ENCODE results near the gene MMS19. TPM values are rescaled to one million over a fixed set of nuclear protein-coding genes. Genes with fewer than 3 reads are reported as not detected.
A peak's percentile ranks its signal among the peaks of the same experiment; 100 is the strongest.
"Not testable (repeated sequence)": the region's sequence is repeated elsewhere in the genome, so short reads cannot be mapped to it uniquely, and the experiment has no call there.

MMS19 gene
- total RNA-seq, 1 donor from 2014 or later = 92.6 TPM

DNA sequence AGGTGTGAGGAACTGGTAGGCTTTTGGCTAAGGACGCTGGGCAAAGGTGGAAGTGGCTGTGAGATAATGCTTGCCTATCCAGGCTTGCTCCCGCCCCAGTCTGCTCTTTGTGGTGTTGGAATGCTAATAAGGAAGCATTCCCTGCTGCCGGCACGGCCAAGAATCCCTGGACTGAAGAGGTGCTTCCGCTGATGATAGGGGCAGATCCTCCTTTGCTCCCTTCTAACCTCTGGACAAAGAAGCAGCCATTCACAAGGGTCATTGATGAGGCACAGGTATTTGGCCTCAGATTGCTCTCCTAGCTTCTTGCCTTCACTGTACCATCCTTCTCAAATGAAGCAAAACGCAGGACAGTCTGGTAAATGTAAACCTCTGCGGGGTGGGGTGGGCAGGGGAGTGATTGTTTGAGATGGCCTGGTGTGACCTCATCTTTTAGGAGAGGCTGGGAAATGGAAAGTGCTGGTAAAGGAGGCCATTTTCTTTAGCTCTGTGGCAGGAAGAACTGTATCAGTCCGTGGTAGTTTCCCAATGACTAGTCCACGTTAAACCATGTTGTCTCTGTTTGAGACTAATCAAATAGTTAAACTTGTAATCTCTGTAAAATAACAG, 70.5 kb downstream of the MMS19 start:
- H3K27me3 ChIP-seq = no peaks in the 10 kb centered on the region
- H3K4me3 ChIP-seq = peak overlapping the region; percentile 64 to 72
- intact Hi-C loops (cut with DNase I) = no loop called here
- peaks cover 34% of the 10 kb centered on the region for H3K4me1 ChIP-seq
- peak overlapping the region; percentile 83 for H3K27ac ChIP-seq
- TF ChIP-seq POLR2AphosphoS5 (IDR thresholded peaks at IDR 0.05; ENCODE audit: insufficient read depth in 1 of 2, low read depth in 1 of 2) (no peak), CTCF (IDR thresholded peaks at IDR 0.05) (no peak), POLR2A (IDR thresholded peaks at IDR 0.05) (no peak)
- no peaks in the 10 kb centered on the region for H3K9me3 ChIP-seq
- DNase-seq (ENCODE audit: extremely low spot score in 2 of 2) = no peak
- peaks cover 0 to 23% of the 10 kb centered on the region in 2 donors for H3K36me3 ChIP-seq

- DNase-seq (ENCODE audit: extremely low spot score in 2 of 2) = no peak
- H3K36me3 ChIP-seq = peaks cover 0 to 19% of the 10 kb centered on the region in 2 donors
- peak overlapping the region; percentile 83 for H3K27ac ChIP-seq
- no peak for TF ChIP-seq POLR2AphosphoS5 (IDR thresholded peaks at IDR 0.05; ENCODE audit: insufficient read depth in 1 of 2, low read depth in 1 of 2)
- TF ChIP-seq POLR2A (IDR thresholded peaks at IDR 0.05) = no peak
- no peak for TF ChIP-seq CTCF (IDR thresholded peaks at IDR 0.05)
- intact Hi-C loops (cut with DNase I) = no loop called here
- H3K4me1 ChIP-seq = peaks cover 34% of the 10 kb centered on the region
- peak overlapping the region; percentile 64 to 72 for H3K4me3 ChIP-seq
- H3K9me3 ChIP-seq = no peaks in the 10 kb centered on the region
- H3K27me3 ChIP-seq = no peaks in the 10 kb centered on the region
Measured at GRCh38 chr10:97426776-97427570, 71.2 kb downstream of the MMS19 start.

DNA sequence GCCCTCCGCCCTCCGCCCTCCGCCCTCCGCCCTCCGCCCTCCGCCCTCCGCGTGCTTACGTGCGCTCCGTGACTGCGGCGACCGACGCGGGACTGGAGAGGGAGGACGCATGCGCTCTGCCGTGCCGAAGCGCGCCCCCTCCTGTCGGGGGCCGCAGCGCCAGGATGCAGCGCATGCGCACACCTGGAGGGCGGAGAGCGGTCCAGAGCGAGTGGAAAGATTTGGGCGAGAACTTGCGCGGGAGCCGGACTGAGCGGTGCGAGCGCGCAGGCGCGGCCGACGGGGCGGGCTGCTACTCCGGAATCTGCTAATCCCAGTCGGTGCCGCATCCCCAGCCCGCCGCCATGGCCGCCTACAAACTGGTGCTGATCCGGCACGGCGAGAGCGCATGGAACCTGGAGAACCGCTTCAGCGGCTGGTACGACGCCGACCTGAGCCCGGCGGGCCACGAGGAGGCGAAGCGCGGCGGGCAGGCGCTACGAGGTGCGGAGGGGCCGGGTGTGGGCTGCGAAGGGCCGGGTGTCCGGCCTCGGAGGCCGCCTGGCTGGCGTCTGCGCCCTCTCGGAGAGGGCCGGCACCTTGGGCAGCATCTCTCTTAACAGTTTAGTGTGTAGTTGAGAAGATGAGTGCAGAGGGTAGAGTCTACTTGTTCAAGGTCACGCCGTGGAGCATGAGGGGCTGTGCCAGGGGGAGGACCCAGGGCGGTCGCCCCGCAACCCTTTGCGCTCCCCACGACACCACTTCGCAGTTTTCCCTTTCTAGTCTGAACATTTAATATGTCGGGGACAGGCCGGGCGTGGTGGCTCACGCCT, 72.1 kb downstream of the MMS19 start, which contains the start of gene PGAM1:
Gene PGAM1, plus strand, starts transcription at position 228 of the 812 bp plus-strand sequence. Its CDS starts 117 bp downstream, at position 345.
- peak within 1 kb of the TSS; percentile 83 for H3K27ac ChIP-seq
- H3K9me3 ChIP-seq = no peaks in the 10 kb centered on the region
- peaks cover 34% of the 10 kb centered on the region for H3K4me1 ChIP-seq
- H3K36me3 ChIP-seq = peaks cover 0 to 11% of the 10 kb centered on the region in 2 donors
- H3K4me3 ChIP-seq = peak within 1 kb of the TSS; percentile 64 to 72
- H3K27me3 ChIP-seq = no peaks in the 10 kb centered on the region
- DNase-seq (ENCODE audit: extremely low spot score in 2 of 2) = peak in 1 of 2 donors; percentile 97
- intact Hi-C loops (cut with DNase I) = no loop called here
- TF ChIP-seq POLR2AphosphoS5 (IDR thresholded peaks at IDR 0.05; ENCODE audit: insufficient read depth in 1 of 2, low read depth in 1 of 2) = peak; percentile 90 to 95
- peak in 1 of 2 donors; percentile 57 for TF ChIP-seq POLR2A (IDR thresholded peaks at IDR 0.05)
- peak in 2 of 3 experiments; percentile 28 to 57 for TF ChIP-seq CTCF (IDR thresholded peaks at IDR 0.05)

GRCh38 chr10:97423757-97424098, 74.5 kb downstream of the MMS19 start:
- H3K36me3 ChIP-seq; H3K27ac ChIP-seq; H3K4me3 ChIP-seq; H3K9me3 ChIP-seq; H3K27me3 ChIP-seq; intact Hi-C loops (cut with DNase I); DNase-seq (ENCODE audit: extremely low spot score in 2 of 2): not testable (repeated sequence)
- H3K4me1 ChIP-seq = peaks cover 28% of the 10 kb centered on the region

- intact Hi-C loops (cut with DNase I) = no loop called here
- Histone ChIP-seq H3K27me3 (no peaks in the 10 kb centered on the region), H3K27ac (no peak overlapping the region), H3K4me1 (peaks cover 18% of the 10 kb centered on the region), H3K36me3 (no peaks in the 10 kb centered on the region), H3K9me3 (no peaks in the 10 kb centered on the region), H3K4me3 (no peak overlapping the region)
- no peak for DNase-seq (ENCODE audit: extremely low spot score in 2 of 2)
- TF ChIP-seq POLR2A (IDR thresholded peaks at IDR 0.05) (no peak), POLR2AphosphoS5 (IDR thresholded peaks at IDR 0.05; ENCODE audit: insufficient read depth in 1 of 2, low read depth in 1 of 2) (no peak), CTCF (IDR thresholded peaks at IDR 0.05) (no peak)
Measured at GRCh38 chr10:97416565-97416964, 81.7 kb downstream of the MMS19 start.

Data from vagina (tissue), 2 donors.